Fibroblast of mammary gland (primary cell): Measurements from ENCODE around the gene SGCA.

Source experiments
- DNase-seq: peaks from one replicate; pipeline ENCODE4 v3.0.0-alpha.2; 2010; ENCODE audit warnings: low read depth
- H3K4me3 ChIP-seq: 2 replicates; pipeline ENCODE4 v1.5.1; 2011; ENCODE audit warnings: low read depth, mild to moderate bottlenecking, low read length, moderate library complexity; ENCODE audit not compliant: control insufficient read depth
- TF ChIP-seq, protein P1 (sequence below): conservative IDR thresholded peaks from 2 replicates; pipeline ENCODE4 v1.5.1; 2011; ENCODE audit warnings: low read depth, low read length, inconsistent platforms; ENCODE audit not compliant: control insufficient read depth, insufficient read depth

SGCA gene

GRCh38 chr17:50187394-50187725 lies 21.6 kb downstream of the SGCA start:
- no peak for DNase-seq

GRCh38 chr17:50187751-50188530 lies 22.1 kb downstream of the SGCA start:
- DNase-seq = peak; percentile 66
- no peak overlapping the region for H3K4me3 ChIP-seq
- TF ChIP-seq, protein P1, sequence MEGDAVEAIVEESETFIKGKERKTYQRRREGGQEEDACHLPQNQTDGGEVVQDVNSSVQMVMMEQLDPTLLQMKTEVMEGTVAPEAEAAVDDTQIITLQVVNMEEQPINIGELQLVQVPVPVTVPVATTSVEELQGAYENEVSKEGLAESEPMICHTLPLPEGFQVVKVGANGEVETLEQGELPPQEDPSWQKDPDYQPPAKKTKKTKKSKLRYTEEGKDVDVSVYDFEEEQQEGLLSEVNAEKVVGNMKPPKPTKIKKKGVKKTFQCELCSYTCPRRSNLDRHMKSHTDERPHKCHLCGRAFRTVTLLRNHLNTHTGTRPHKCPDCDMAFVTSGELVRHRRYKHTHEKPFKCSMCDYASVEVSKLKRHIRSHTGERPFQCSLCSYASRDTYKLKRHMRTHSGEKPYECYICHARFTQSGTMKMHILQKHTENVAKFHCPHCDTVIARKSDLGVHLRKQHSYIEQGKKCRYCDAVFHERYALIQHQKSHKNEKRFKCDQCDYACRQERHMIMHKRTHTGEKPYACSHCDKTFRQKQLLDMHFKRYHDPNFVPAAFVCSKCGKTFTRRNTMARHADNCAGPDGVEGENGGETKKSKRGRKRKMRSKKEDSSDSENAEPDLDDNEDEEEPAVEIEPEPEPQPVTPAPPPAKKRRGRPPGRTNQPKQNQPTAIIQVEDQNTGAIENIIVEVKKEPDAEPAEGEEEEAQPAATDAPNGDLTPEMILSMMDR = no peak

More at GRCh38 chr17:50187394-50187725, 21.6 kb downstream of the SGCA start:
- H3K4me3 ChIP-seq = no peak overlapping the region
- TF ChIP-seq, protein P1 = no peak

DNA sequence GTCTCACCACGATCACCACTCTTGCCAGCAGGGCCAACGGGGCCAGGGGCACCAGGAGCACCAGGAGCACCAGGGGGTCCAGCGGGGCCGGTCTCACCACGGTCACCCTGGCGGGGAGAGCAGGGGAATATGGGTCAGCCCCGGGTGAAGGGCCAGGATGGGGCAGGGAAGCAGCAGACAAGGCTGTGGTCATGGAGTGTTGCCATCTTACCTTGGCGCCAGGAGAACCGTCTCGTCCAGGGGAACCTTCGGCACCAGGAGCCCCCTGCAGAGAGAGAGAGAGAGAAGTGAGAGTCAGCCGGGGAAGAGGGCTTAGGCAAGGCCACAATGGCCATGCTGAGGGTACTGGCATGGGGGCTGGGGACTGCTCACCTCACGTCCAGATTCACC lies 22.7 kb downstream of the SGCA start:
- DNase-seq = peak; percentile 39
- H3K4me3 ChIP-seq = no peak overlapping the region
- TF ChIP-seq, protein P1 = no peak

DNA sequence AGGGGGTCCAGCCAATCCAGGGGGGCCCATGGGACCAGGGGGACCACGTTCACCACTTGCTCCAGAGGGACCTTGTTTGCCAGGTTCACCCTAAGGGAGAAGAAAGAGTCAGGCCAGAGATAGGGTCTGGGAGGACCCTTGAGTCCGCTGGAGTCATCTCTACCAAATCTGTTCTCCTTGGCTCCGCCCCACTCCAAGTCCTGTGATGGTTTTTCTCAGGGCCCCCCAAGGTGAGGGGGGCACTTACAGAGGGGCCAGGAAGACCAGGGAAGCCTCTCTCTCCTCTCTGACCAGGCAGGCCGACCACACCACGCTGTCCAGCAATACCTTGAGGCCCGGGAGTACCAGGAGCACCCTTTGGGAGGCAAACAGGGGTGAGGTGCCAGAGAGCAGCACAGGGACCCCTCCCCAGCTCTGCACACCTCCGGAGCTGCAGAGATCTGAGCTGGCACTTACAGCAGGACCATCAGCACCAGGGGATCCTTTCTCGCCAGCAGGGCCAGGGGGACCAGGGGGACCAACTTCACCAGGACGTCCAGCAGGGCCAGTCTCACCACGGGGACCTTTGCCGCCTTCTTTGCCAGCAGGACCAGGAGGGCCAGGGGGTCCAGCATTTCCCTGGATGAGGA lies 23.2 kb downstream of the SGCA start:
- peak; percentile 34 for DNase-seq
- H3K4me3 ChIP-seq = no peak overlapping the region
- TF ChIP-seq, protein P1 = no peak

GRCh38 chr17:50189550-50190292 lies 23.9 kb downstream of the SGCA start:
- DNase-seq = peak; percentile 52
- TF ChIP-seq, protein P1 = no peak
- H3K4me3 ChIP-seq = no peak overlapping the region

GRCh38 chr17:50190293-50190602 lies 24.4 kb downstream of the SGCA start:
- no peak overlapping the region for H3K4me3 ChIP-seq
- DNase-seq = no peak
- TF ChIP-seq, protein P1 = no peak
